IMR-90 (cell line): Measurements from ENCODE around the gene TMEM131L. TPM values are rescaled to one million over a fixed set of nuclear protein-coding genes. Genes with fewer than 3 reads are reported as not detected.
A peak's percentile ranks its signal among the peaks of the same experiment; 100 is the strongest.

Experiments used
- ATAC-seq: fragments of 200-7000 bp; cut with Tn5 transposase; 2 replicates; pipeline ENCODE4 v1.9.1; 2020; ENCODE audit warnings: low read depth, mild to moderate bottlenecking, moderate library complexity
- BruUV-seq: library from RNA; stranded (reverse); fragments of 400-500 nt; replicated peaks from 2 replicates; lab custom pipeline; 2021; lab: Mats Ljungman, UMichigan
- CTCF ChIA-PET: fragments of 300-600 bp; formaldehyde crosslinking; extraction: SDS; loops from one replicate; lab custom pipeline; 2021; ENCODE audit warnings: antibody characterized with exemption; lab: Yijun Ruan, JAX
- POLR2A ChIA-PET: fragments of 300-600 bp; sonication (Branson Sonifier 250); formaldehyde crosslinking; loops from one replicate; lab custom pipeline; 2022; ENCODE audit warnings: antibody characterized with exemption; ENCODE audit not compliant: unreplicated experiment; lab: Charles Lee
- DNase-seq: peaks from one replicate; pipeline ENCODE4 v3.0.0; 2013
- H2AFZ ChIP-seq: replicated peaks from 2 replicates; pipeline ENCODE3; 2013; ENCODE audit warnings: low read length, mild to moderate bottlenecking; ENCODE audit not compliant: poor library complexity
- H2AK5ac ChIP-seq: 2 replicates; pipeline ENCODE4 v1.6.1; 2013; ENCODE audit warnings: low read depth, low read length, inconsistent platforms
- H2AK9ac ChIP-seq: replicated peaks from 2 replicates; pipeline ENCODE3; 2013; ENCODE audit warnings: mild to moderate bottlenecking, low read depth, low read length, moderate library complexity; ENCODE audit not compliant: poor library complexity
- H2BK120ac ChIP-seq: 2 replicates; pipeline ENCODE4 v1.6.1; 2013; ENCODE audit warnings: low read depth, low read length, inconsistent platforms
- H2BK15ac ChIP-seq: 3 replicates; pipeline ENCODE4 v1.6.1; 2013; ENCODE audit warnings: low read depth, low read length, inconsistent platforms
- H2BK20ac ChIP-seq: 2 replicates; pipeline ENCODE4 v1.6.1; 2013; ENCODE audit warnings: low read depth, mild to moderate bottlenecking, inconsistent platforms, low read length, moderate library complexity
- H2BK5ac ChIP-seq: 2 replicates; pipeline ENCODE4 v1.6.1; 2013; ENCODE audit warnings: mild to moderate bottlenecking, low read depth, low read length, inconsistent platforms; ENCODE audit not compliant: poor library complexity, severe bottlenecking
- H3K14ac ChIP-seq: replicated peaks from 2 replicates; pipeline ENCODE4 v1.6.1; 2013; ENCODE audit warnings: low read depth, low read length, inconsistent platforms
- H3K18ac ChIP-seq: 2 replicates; pipeline ENCODE4 v1.6.1; 2013; ENCODE audit warnings: low read depth, low read length, control low read depth
- H3K23ac ChIP-seq: 2 replicates; pipeline ENCODE4 v1.6.1; 2013; ENCODE audit warnings: low read depth, low read length, inconsistent platforms
- H3K27ac ChIP-seq: 2 replicates; pipeline ENCODE4 v1.5.1; 2013; ENCODE audit warnings: mild to moderate bottlenecking, control low read depth, low read length; ENCODE audit not compliant: insufficient read depth
- H3K27me3 ChIP-seq: 2 replicates; pipeline ENCODE4 v1.6.1; 2013; ENCODE audit warnings: low read length; ENCODE audit not compliant: control insufficient read depth, insufficient read depth
- H3K36me3 ChIP-seq: 2 replicates; pipeline ENCODE4 v1.6.1; 2013; ENCODE audit warnings: low read length, mixed read lengths; ENCODE audit not compliant: control insufficient read depth, insufficient read depth
- H3K4ac ChIP-seq: 2 replicates; pipeline ENCODE4 v1.6.1; 2013; ENCODE audit warnings: low read depth, low read length, inconsistent platforms
- H3K4me1 ChIP-seq: 2 replicates; pipeline ENCODE4 v1.6.1; 2013; ENCODE audit warnings: low read length, mixed read lengths; ENCODE audit not compliant: control insufficient read depth, insufficient read depth
- H3K4me2 ChIP-seq: 2 replicates; pipeline ENCODE4 v1.6.1; 2013; ENCODE audit warnings: low read depth, mild to moderate bottlenecking, control low read depth, low read length, moderate library complexity
- H3K4me3 ChIP-seq: 2 replicates; pipeline ENCODE4 v1.5.1; 2013; ENCODE audit warnings: low read depth, mild to moderate bottlenecking, control low read depth, low read length, moderate library complexity; ENCODE audit not compliant: insufficient read depth
- H3K56ac ChIP-seq: 2 replicates; pipeline ENCODE4 v1.6.1; 2013; ENCODE audit warnings: low read length, inconsistent platforms; ENCODE audit not compliant: insufficient read depth; ENCODE audit errors: extremely low read depth
- H3K79me1 ChIP-seq, 2 experiments: 2 replicates each; pipeline ENCODE4 v1.6.1; 2013; ENCODE audit warnings: low read length in 2 of 2, inconsistent platforms in 1 of 2, low read depth in 1 of 2
- H3K9ac ChIP-seq: 2 replicates; pipeline ENCODE4 v1.6.1; 2013; ENCODE audit warnings: low read depth, low read length, control low read depth
- H3K9me1 ChIP-seq: 2 replicates; pipeline ENCODE4 v1.6.1; 2013; ENCODE audit warnings: low read length, inconsistent platforms; ENCODE audit not compliant: insufficient read depth
- H3K9me3 ChIP-seq: 2 replicates; pipeline ENCODE4 v1.6.1; 2013; ENCODE audit warnings: low read length; ENCODE audit not compliant: control insufficient read depth, insufficient read depth
- H4K20me1 ChIP-seq: 2 replicates; pipeline ENCODE4 v1.6.1; 2013; ENCODE audit warnings: low read length, inconsistent platforms; ENCODE audit not compliant: insufficient read depth
- H4K5ac ChIP-seq: 2 replicates; pipeline ENCODE4 v1.6.1; 2013; ENCODE audit warnings: mild to moderate bottlenecking, low read depth, low read length, control low read depth
- H4K8ac ChIP-seq, 2 experiments: 2 replicates each; pipeline ENCODE4 v1.6.1; 2013; ENCODE audit warnings: low read depth in 2 of 2, low read length in 2 of 2, control low read depth in 1 of 2, inconsistent platforms in 1 of 2
- H4K91ac ChIP-seq: 2 replicates; pipeline ENCODE4 v1.6.1; 2013; ENCODE audit warnings: low read depth, low read length, inconsistent platforms; ENCODE audit not compliant: insufficient read depth
- BHLHE40 ChIP-seq: fragments of 150-350 bp; IDR thresholded peaks from 2 replicates; pipeline ENCODE4 v1.6.1; 2016; ENCODE audit warnings: mild to moderate bottlenecking, low read depth, low read length
- CEBPB ChIP-seq: IDR thresholded peaks from 2 replicates; pipeline ENCODE4 v1.6.1; 2012; ENCODE audit warnings: low read depth, low read length, improper control_type of control experiment
- CHD1 ChIP-seq: IDR thresholded peaks from 2 replicates; pipeline ENCODE4 v1.6.1; 2012; ENCODE audit warnings: low read depth, low read length, improper control_type of control experiment
- FOS ChIP-seq: fragments of 150-350 bp; IDR thresholded peaks from 2 replicates; pipeline ENCODE4 v1.6.1; 2016; ENCODE audit warnings: low read depth, low read length
- MAFK ChIP-seq: IDR thresholded peaks from 2 replicates; pipeline ENCODE4 v1.6.1; 2012; ENCODE audit warnings: low read depth, low read length, improper control_type of control experiment
- MAZ ChIP-seq: IDR thresholded peaks from 2 replicates; pipeline ENCODE4 v1.6.1; 2012; ENCODE audit warnings: low read depth, mild to moderate bottlenecking, low read length, improper control_type of control experiment, moderate library complexity, borderline replicate concordance
- MXI1 ChIP-seq: IDR thresholded peaks from 2 replicates; pipeline ENCODE4 v1.6.1; 2012; ENCODE audit warnings: low read depth, mild to moderate bottlenecking, low read length, moderate library complexity, borderline replicate concordance
- POLR2A ChIP-seq: IDR thresholded peaks from 2 replicates; pipeline ENCODE4 v1.6.1; 2012; ENCODE audit warnings: mild to moderate bottlenecking, low read depth, low read length
- RCOR1 ChIP-seq: IDR thresholded peaks from 2 replicates; pipeline ENCODE4 v1.6.1; 2012; ENCODE audit warnings: mild to moderate bottlenecking, low read length, improper control_type of control experiment; ENCODE audit not compliant: insufficient replicate concordance
- RFX5 ChIP-seq: IDR thresholded peaks from 2 replicates; pipeline ENCODE4 v1.8.0; 2012; ENCODE audit warnings: low read depth, mild to moderate bottlenecking, low read length, moderate library complexity
- WGBS, 2 experiments: methylation state at CpG; one replicate each; pipeline versions ENCODE4 v1.1.5 to v1.1.7; 2013; ENCODE audit warnings: missing lambda C conversion rate in 2 of 2; ENCODE audit not compliant: insufficient read length in 1 of 2; ENCODE audit errors: extremely low coverage in 2 of 2; 5-methylcytosine and 5-hydroxymethylcytosine counted together
- dilution Hi-C: fragments of 300-500 bp; cut with HindIII; formaldehyde crosslinking; loops from one replicate; pipeline ENCODE4 v1.14.3; 2018; ENCODE audit warnings: low sequenced_read_pairs; ENCODE audit not compliant: unreplicated experiment
- in situ Hi-C: fragments of 300-500 bp; cut with MboI; formaldehyde crosslinking; loops from 3 replicates; pipeline ENCODE4 v1.14.3; 2019; ENCODE audit warnings: low sequenced_read_pairs, inconsistent platforms, mixed read lengths
- intact Hi-C: fragments of 100-400 bp; cut with micrococcal nuclease; formaldehyde crosslinking; loops from 2 replicates; pipeline ENCODE4 v1.10.0; 2022
- polyA plus RNA-seq, 3 experiments: library from polyadenylated mRNA; depleted of rRNA; stranded (reverse); fragments of >200 nt; gene quantifications; 2 replicates each; pipeline ENCODE4 v1.2.3, GENCODE V29; 2012; ENCODE audit warnings: low replicate concordance in 1 of 3
- total RNA-seq: library from RNA; depleted of rRNA; stranded (reverse); fragments of >200 nt; gene quantifications from 2 replicates; pipeline ENCODE4 v1.2.3, GENCODE V29; 2012
- TF ChIP-seq, protein P1 (sequence below): conservative IDR thresholded peaks from 2 replicates; pipeline ENCODE4 v1.5.1; 2012; ENCODE audit warnings: mild to moderate bottlenecking, low read depth, low read length, improper control_type of control experiment
- TF ChIP-seq, protein P2 (sequence below): fragments of 150-350 bp; IDR thresholded peaks from 2 replicates; pipeline ENCODE4 v1.6.1; 2016; ENCODE audit warnings: low read depth, mild to moderate bottlenecking, low read length, moderate library complexity, borderline replicate concordance

Gene TMEM131L
- total and polyA plus RNA-seq, 2 of the 4 experiments (the other 2 are of a cell fraction) = 8.4 to 23.8 TPM

- 0 out of 2 replicates have a peak overlapping the region, but pooled peaks have one; percentile 10 for H3K4me2 ChIP-seq
- H2BK15ac ChIP-seq = no peak overlapping the region
- no peak overlapping the region for H3K56ac ChIP-seq
- no peak overlapping the region for H2AK9ac ChIP-seq
- H3K4ac ChIP-seq = no peak overlapping the region
- peaks cover 3% of the 10 kb centered on the region for H3K4me1 ChIP-seq
- peak; percentile 82 for ATAC-seq
- no peak overlapping the region for H2AFZ ChIP-seq
- no peak overlapping the region for H2AK5ac ChIP-seq
- no peak overlapping the region for H3K4me3 ChIP-seq
- peak; percentile 18 for DNase-seq
- H4K5ac ChIP-seq = no peak overlapping the region
- peaks cover 8% of the 10 kb centered on the region; the same call in 1 of the 2 replicates for H3K9me1 ChIP-seq
- intact Hi-C loops = no loop called here
- no peaks in the 10 kb centered on the region for H3K9me3 ChIP-seq
- ChIA-PET CTCF (interaction anchor here (0.7 kb wide), 1 partner anchor 15 kb away, joined by 3 read pairs; no protein-coding TSS in a partner anchor), POLR2A (no interaction called here)
- H3K18ac ChIP-seq = no peak overlapping the region
- in situ Hi-C loops = no loop called here
- dilution Hi-C loops = no loop called here
- H2BK20ac ChIP-seq = no peak overlapping the region
- H4K91ac ChIP-seq = no peak overlapping the region
- H3K27ac ChIP-seq = no peak overlapping the region
- H4K8ac ChIP-seq = no peak overlapping the region; a peak in 1 of 4 replicates
- no CpG with 5 or more reads among the region's 3 CpGs for WGBS, 2 experiments
- BruUV-seq = no TSS peak
- no peak overlapping the region for H3K23ac ChIP-seq
- no peak overlapping the region for H2BK5ac ChIP-seq
- H3K9ac ChIP-seq = no peak overlapping the region
- H3K27me3 ChIP-seq = no peaks in the 10 kb centered on the region
- TF ChIP-seq BHLHE40 = no peak
- TF ChIP-seq, protein P1, sequence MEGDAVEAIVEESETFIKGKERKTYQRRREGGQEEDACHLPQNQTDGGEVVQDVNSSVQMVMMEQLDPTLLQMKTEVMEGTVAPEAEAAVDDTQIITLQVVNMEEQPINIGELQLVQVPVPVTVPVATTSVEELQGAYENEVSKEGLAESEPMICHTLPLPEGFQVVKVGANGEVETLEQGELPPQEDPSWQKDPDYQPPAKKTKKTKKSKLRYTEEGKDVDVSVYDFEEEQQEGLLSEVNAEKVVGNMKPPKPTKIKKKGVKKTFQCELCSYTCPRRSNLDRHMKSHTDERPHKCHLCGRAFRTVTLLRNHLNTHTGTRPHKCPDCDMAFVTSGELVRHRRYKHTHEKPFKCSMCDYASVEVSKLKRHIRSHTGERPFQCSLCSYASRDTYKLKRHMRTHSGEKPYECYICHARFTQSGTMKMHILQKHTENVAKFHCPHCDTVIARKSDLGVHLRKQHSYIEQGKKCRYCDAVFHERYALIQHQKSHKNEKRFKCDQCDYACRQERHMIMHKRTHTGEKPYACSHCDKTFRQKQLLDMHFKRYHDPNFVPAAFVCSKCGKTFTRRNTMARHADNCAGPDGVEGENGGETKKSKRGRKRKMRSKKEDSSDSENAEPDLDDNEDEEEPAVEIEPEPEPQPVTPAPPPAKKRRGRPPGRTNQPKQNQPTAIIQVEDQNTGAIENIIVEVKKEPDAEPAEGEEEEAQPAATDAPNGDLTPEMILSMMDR = no peak
- no peak for TF ChIP-seq POLR2A
- no peak for TF ChIP-seq MAFK
- no peak for TF ChIP-seq MAZ
- no peak for TF ChIP-seq RFX5
- no peak for TF ChIP-seq CEBPB
- no peak for TF ChIP-seq RCOR1
- TF ChIP-seq FOS = no peak
- TF ChIP-seq CHD1 = no peak
- TF ChIP-seq, protein P2, sequence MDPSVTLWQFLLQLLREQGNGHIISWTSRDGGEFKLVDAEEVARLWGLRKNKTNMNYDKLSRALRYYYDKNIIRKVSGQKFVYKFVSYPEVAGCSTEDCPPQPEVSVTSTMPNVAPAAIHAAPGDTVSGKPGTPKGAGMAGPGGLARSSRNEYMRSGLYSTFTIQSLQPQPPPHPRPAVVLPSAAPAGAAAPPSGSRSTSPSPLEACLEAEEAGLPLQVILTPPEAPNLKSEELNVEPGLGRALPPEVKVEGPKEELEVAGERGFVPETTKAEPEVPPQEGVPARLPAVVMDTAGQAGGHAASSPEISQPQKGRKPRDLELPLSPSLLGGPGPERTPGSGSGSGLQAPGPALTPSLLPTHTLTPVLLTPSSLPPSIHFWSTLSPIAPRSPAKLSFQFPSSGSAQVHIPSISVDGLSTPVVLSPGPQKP = no peak
- no peak for TF ChIP-seq MXI1
- no peaks in the 10 kb centered on the region for H3K36me3 ChIP-seq
- no peaks in the 10 kb centered on the region for H3K79me1 ChIP-seq
- no peak overlapping the region for H2BK120ac ChIP-seq
- no peaks in the 10 kb centered on the region for H4K20me1 ChIP-seq
- no peak overlapping the region for H3K14ac ChIP-seq
Observed at GRCh38 chr4:153428941-153429475, 37.2 kb upstream of the TMEM131L start.
